HUES6 (cell line): ENCODE results near the gene SIGLEC5.

ENCODE experiments used
- H3K27ac ChIP-seq: 2 replicates; pipeline ENCODE4 v1.7.0; 2013; ENCODE audit warnings: low read depth, mild to moderate bottlenecking, low read length, inconsistent platforms
- H3K27me3 ChIP-seq: 2 replicates; pipeline ENCODE4 v1.6.1; 2013; ENCODE audit warnings: low read length; ENCODE audit not compliant: control insufficient read depth, insufficient read depth
- H3K36me3 ChIP-seq: 2 replicates; pipeline ENCODE4 v1.6.1; 2013; ENCODE audit warnings: low read length; ENCODE audit not compliant: control insufficient read depth, insufficient read depth
- H3K4me1 ChIP-seq: 2 replicates; pipeline ENCODE4 v1.6.1; 2013; ENCODE audit warnings: low read length; ENCODE audit not compliant: control insufficient read depth, insufficient read depth
- H3K4me3 ChIP-seq: 2 replicates; pipeline ENCODE4 v1.5.1; 2013; ENCODE audit warnings: low read depth, low read length
- H3K9ac ChIP-seq: one replicate; pipeline ENCODE4 v1.6.1; 2013; ENCODE audit warnings: mild to moderate bottlenecking, low read length
- H3K9me3 ChIP-seq: 2 replicates; pipeline ENCODE4 v1.6.1; 2013; ENCODE audit warnings: low read depth, low read length; ENCODE audit not compliant: control insufficient read depth, insufficient read depth

The SIGLEC5 gene

DNA sequence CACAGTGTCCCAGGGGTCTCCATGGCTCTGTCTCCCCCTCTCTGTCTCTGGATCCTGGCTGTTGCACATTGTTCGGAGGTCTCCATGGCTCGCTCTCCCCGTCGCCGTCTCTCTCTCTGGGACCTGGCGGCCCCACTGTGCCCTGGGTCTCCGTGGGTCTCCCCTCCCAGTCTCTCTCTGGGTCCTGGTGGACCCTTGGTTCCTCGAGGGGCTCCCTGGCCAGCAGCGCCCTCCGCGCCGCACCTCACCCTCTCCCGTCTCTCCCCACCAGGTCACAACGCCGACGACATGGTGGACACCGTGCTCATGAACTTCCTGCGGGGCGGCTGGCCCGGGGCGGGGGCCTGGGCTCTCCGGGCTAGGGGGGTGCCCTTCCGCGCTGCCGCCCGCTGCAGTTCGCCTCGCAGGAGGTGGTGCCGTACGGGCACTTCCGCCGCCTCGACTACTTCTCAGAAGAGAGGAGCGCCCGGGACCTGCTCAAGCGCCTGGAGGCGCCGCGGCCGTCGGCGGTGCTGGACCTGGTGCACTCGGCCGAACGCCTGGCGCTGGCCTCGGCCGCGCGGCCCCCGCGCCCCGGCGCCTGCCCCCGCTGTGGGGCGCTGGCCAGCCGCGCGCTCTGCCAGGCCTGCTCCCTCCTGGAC lies 29.1 kb downstream of the SIGLEC5 start:
- Histone ChIP-seq H3K9me3 (peaks cover 6% of the 10 kb centered on the region; the same call in 1 of the 2 replicates), H3K9ac (no peak overlapping the region), H3K27me3 (peaks cover 66% of the 10 kb centered on the region), H3K4me3 (no peak overlapping the region; the same call in 1 of the 2 replicates), H3K4me1 (no peaks in the 10 kb centered on the region), H3K27ac (no peak overlapping the region), H3K36me3 (no peaks in the 10 kb centered on the region)

DNA sequence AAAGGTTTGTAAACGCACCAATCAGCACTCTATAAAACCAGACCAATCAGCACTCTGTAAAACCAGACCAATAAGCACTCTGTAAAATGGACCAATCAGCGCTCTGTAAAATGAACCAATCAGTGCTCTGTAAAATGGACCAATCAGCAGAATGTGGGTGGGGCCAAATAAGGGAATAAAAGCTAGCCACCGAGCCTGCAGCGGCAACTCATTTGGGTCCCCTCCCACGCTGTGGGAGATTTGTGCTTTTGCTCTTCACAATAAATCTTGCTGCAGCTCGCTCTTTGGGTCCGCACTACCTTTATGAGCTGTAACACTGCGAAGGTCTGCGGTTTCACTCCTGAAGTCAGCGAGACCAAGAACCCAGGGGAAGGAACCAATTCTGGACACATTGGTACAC lies 31.1 kb downstream of the SIGLEC5 start:
- no peaks in the 10 kb centered on the region for H3K36me3 ChIP-seq
- H3K27me3 ChIP-seq: peaks cover 50% of the 10 kb centered on the region
- H3K4me3 ChIP-seq: no peak overlapping the region
- H3K4me1 ChIP-seq: no peaks in the 10 kb centered on the region
- H3K27ac ChIP-seq: no peak overlapping the region
- H3K9me3 ChIP-seq: peaks cover 6% of the 10 kb centered on the region; the same call in 1 of the 2 replicates
- no peak overlapping the region for H3K9ac ChIP-seq

- H3K4me3 ChIP-seq: no peak overlapping the region
- peaks cover 6% of the 10 kb centered on the region; the same call in 1 of the 2 replicates for H3K9me3 ChIP-seq
- no peaks in the 10 kb centered on the region for H3K36me3 ChIP-seq
- peaks cover 49% of the 10 kb centered on the region for H3K27me3 ChIP-seq
- no peak overlapping the region for H3K27ac ChIP-seq
- peaks cover 5% of the 10 kb centered on the region for H3K4me1 ChIP-seq
- no peak overlapping the region for H3K9ac ChIP-seq
Measured at GRCh38 chr19:51598159-51598915, 31.9 kb downstream of the SIGLEC5 start.

DNA sequence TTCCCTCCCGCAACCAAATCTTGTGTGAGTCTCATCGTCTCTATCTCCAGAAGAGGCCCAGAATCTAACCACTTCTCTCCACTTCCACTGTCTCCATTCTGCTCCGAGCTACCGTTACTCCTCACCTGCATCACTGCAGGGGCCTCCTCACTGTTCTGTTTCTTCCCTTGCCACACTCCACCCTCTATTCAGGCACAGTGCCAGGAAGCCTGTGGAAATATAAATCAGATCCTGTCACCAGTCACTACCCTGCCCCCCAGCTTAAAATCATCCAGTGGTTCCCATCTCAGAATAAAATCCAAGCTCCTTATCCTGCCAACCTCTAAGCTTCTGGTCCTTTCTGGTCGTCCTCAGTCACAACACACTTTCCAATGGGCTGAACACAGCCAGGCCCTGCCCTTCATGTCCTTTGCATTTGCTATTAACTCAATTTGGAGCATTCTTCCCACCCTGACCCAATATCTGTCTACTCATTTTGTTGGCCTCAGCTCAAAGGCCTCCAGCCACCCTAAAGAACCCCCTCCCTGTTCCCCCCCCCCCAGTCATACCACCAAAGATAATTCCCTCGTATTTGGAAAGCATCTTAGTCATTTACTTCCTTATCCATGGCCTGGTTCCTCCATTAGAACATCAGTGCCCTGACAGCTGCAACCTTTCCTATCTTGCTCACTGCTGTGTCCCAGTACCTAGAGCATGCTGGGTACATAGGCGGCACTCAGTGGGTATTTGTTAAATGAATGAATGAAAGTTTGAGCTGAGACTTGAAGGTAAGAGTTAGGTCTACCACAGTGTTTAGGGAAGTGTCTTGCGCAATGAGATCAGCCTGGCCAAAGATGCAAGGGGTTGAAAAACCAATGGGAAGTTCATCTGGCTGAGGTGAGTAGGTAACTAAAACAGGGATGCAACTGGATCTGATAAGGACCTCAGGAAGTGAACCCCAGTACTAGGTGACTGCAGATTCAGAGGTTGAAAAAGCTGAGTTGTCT lies 34.7 kb downstream of the SIGLEC5 start:
- H3K27me3 ChIP-seq: peaks cover 25% of the 10 kb centered on the region
- no peak overlapping the region for H3K27ac ChIP-seq
- H3K4me3 ChIP-seq: peak overlapping the region; percentile 84; the same call in 1 of the 2 replicates
- peaks cover 8% of the 10 kb centered on the region for H3K4me1 ChIP-seq
- H3K9ac ChIP-seq: no peak overlapping the region
- H3K36me3 ChIP-seq: no peaks in the 10 kb centered on the region
- peaks cover 6% of the 10 kb centered on the region; the same call in 1 of the 2 replicates for H3K9me3 ChIP-seq

DNA sequence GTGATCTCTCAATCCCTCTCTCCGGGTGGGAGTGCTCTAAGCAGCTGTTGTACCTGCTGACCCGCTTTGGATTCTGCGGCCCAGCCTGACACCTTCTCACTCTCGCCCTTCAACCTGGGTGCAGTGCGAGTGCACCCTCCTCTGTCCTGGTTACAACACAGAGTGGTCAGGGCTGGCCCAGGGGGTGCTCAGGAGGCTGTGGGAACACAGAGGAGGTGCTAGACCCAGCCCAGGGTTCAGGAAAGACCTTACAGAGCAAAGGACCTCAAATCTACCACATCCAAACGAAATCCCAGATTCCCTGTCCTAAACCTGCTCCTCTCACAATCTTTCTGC lies 35.5 kb downstream of the SIGLEC5 start:
- peaks cover 17% of the 10 kb centered on the region for H3K27me3 ChIP-seq
- H3K9ac ChIP-seq: peak overlapping the region; percentile 40
- no peak overlapping the region for H3K27ac ChIP-seq

GRCh38 chr19:51593969-51594773 lies 36.0 kb downstream of the SIGLEC5 start:
- Histone ChIP-seq H3K9ac (peak overlapping the region; percentile 60), H3K27ac (no peak overlapping the region)

More for the DNA sequence above, 35.5 kb downstream of the SIGLEC5 start:
- H3K4me3 ChIP-seq: peak overlapping the region; percentile 84
- peaks cover 8% of the 10 kb centered on the region for H3K4me1 ChIP-seq
- peaks cover 6% of the 10 kb centered on the region; the same call in 1 of the 2 replicates for H3K9me3 ChIP-seq
- no peaks in the 10 kb centered on the region for H3K36me3 ChIP-seq

GRCh38 chr19:51593138-51593890 lies 36.9 kb downstream of the SIGLEC5 start:
- H3K4me3 ChIP-seq: peak overlapping the region; percentile 84
- no peaks in the 10 kb centered on the region for H3K36me3 ChIP-seq
- no peak overlapping the region for H3K27ac ChIP-seq
- peaks cover under 1% of the 10 kb centered on the region; the same call in 1 of the 2 replicates for H3K9me3 ChIP-seq
- peaks cover 7% of the 10 kb centered on the region; the same call in 1 of the 2 replicates for H3K27me3 ChIP-seq
- peak overlapping the region; percentile 60 for H3K9ac ChIP-seq
- peaks cover 8% of the 10 kb centered on the region for H3K4me1 ChIP-seq

More at GRCh38 chr19:51593969-51594773, 36.0 kb downstream of the SIGLEC5 start:
- peak overlapping the region; percentile 84 for H3K4me3 ChIP-seq
- peaks cover 8% of the 10 kb centered on the region for H3K4me1 ChIP-seq
- H3K27me3 ChIP-seq: peaks cover 13% of the 10 kb centered on the region
- peaks cover 6% of the 10 kb centered on the region; the same call in 1 of the 2 replicates for H3K9me3 ChIP-seq
- no peaks in the 10 kb centered on the region for H3K36me3 ChIP-seq

DNA sequence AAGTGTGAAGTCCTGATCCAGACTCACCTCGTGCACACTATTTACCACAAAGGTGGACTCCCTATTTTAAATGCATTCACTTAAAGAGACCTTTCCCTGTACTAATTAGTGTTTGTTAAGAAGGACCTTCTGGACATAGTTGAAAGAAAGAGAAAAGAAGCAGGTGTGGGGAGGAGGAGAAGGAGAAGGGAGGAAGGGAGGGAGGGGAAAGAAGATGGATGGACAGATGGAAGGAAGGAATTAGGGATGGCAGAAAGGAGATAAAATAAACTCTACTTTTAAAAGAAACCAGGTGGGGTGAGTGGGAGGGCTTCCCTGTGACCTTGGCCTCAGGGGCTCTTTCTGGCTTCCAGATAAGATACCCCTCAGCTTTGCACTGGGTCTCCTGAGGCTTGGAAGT lies 37.7 kb downstream of the SIGLEC5 start:
- Histone ChIP-seq H3K9ac (no peak overlapping the region), H3K4me1 (peaks cover 8% of the 10 kb centered on the region), H3K36me3 (peaks cover 4% of the 10 kb centered on the region), H3K27me3 (peaks cover 3% of the 10 kb centered on the region; the same call in 1 of the 2 replicates), H3K4me3 (no peak overlapping the region), H3K27ac (no peak overlapping the region), H3K9me3 (peaks cover 9% of the 10 kb centered on the region)

DNA sequence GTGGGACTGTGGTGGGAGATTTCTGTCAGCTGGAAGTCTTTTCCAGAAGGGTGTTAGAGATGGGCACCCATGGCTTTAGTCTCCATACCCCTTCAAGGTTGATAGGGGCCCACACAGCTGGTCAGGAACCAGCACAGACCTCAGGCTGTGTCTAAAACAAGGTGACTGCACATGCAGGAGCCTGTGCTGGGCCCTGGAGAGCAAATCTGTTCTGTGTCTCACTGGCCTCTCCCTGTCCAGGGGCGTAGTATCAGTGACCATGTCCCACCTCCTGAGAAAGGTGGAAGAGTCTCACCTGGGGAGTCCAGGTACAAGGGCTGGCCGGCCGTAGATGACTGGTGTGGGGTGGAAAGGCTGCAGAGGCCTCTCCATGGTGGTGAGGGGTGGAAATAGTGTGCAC lies 39.8 kb downstream of the SIGLEC5 start:
- H3K27me3 ChIP-seq: no peaks in the 10 kb centered on the region
- no peak overlapping the region for H3K4me3 ChIP-seq
- H3K4me1 ChIP-seq: peaks cover 8% of the 10 kb centered on the region
- peaks cover 25% of the 10 kb centered on the region for H3K36me3 ChIP-seq
- peaks cover 24% of the 10 kb centered on the region for H3K9me3 ChIP-seq
- no peak overlapping the region for H3K9ac ChIP-seq
- H3K27ac ChIP-seq: no peak overlapping the region
